ENCODE results near the gene TCP1. TPM values are rescaled to one million over a fixed set of nuclear protein-coding genes. Genes with fewer than 3 reads are reported as not detected.

TCP1 gene
- total and polyA plus RNA-seq, 9 of the 15 experiments (the other 6 are each of a cell fraction or from before 2014, with no cell fraction given): 331 to 801 (median 645) TPM

DNA sequence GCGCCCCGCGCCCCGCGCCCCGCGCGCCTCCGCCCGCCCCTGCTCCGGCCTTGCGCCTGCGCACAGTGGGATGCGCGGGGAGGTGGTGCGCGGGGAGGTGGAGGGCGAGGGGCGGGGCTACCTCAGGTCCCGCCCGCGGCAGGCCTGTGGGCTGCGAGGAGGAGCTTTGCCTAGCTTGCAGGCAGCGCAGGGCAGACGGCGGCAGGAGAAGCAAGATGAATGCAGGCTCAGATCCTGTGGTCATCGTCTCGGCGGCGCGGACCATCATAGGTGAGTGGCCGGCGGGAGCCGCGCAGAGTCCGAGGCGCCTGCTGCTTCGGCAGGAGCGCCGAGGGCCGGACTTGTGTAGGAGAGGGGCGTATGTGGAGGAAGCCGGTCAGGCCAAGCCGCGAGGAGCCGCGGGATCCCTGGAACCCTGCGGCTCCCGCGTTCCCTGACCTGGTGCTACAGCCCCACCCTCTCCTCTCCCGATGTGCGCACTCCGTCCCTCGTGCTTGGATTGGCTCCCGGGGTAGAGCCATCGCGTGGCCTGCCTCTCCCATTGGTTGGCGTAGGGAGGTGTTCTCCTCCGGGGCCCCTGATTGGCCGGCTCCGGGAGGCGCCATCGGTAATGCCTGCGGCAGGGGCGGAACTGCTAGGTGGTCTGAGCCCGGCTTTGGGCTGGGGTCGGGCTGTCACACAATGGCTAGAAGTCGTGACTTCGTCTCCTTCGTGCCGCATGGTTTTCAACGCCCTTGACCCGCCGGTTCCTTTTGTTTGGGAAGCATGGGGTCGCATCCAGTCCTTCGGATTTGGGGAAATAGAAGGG lies 27.3 kb downstream of the TCP1 start, which contains the start of gene ACAT2 (continued):
- TF ChIP-seq SREBF2 (CRISPR knock-in tag; IDR thresholded peaks at IDR 0.05): 0 out of 2 replicates have a peak, but pooled peaks have one; percentile 79
- no peak for TF ChIP-seq YBX1 (IDR thresholded peaks at IDR 0.05)
- peak; percentile 18 to 56 (median 51) for TF ChIP-seq YY1 (IDR thresholded peaks at IDR 0.05; ENCODE audit: borderline replicate concordance in 1 of 3, control insufficient read depth in 1 of 3, extremely low read depth in 1 of 3, insufficient read depth in 3 of 3, insufficient read length in 1 of 3, insufficient replicate concordance in 2 of 3, low read depth in 1 of 3, low read length in 2 of 3)
- TF ChIP-seq POLR2AphosphoS5 (IDR thresholded peaks at IDR 0.05; ENCODE audit: control insufficient read depth, insufficient read depth, low read depth, low read length): peak; percentile 23; the same call in 1 of the 2 replicates
- TF ChIP-seq, protein P1, sequence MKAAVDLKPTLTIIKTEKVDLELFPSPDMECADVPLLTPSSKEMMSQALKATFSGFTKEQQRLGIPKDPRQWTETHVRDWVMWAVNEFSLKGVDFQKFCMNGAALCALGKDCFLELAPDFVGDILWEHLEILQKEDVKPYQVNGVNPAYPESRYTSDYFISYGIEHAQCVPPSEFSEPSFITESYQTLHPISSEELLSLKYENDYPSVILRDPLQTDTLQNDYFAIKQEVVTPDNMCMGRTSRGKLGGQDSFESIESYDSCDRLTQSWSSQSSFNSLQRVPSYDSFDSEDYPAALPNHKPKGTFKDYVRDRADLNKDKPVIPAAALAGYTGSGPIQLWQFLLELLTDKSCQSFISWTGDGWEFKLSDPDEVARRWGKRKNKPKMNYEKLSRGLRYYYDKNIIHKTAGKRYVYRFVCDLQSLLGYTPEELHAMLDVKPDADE (conservative IDR thresholded peaks at IDR 0.05; ENCODE audit: control insufficient read depth, low read depth, low read length): peak; percentile 68
- TF ChIP-seq, protein P2, sequence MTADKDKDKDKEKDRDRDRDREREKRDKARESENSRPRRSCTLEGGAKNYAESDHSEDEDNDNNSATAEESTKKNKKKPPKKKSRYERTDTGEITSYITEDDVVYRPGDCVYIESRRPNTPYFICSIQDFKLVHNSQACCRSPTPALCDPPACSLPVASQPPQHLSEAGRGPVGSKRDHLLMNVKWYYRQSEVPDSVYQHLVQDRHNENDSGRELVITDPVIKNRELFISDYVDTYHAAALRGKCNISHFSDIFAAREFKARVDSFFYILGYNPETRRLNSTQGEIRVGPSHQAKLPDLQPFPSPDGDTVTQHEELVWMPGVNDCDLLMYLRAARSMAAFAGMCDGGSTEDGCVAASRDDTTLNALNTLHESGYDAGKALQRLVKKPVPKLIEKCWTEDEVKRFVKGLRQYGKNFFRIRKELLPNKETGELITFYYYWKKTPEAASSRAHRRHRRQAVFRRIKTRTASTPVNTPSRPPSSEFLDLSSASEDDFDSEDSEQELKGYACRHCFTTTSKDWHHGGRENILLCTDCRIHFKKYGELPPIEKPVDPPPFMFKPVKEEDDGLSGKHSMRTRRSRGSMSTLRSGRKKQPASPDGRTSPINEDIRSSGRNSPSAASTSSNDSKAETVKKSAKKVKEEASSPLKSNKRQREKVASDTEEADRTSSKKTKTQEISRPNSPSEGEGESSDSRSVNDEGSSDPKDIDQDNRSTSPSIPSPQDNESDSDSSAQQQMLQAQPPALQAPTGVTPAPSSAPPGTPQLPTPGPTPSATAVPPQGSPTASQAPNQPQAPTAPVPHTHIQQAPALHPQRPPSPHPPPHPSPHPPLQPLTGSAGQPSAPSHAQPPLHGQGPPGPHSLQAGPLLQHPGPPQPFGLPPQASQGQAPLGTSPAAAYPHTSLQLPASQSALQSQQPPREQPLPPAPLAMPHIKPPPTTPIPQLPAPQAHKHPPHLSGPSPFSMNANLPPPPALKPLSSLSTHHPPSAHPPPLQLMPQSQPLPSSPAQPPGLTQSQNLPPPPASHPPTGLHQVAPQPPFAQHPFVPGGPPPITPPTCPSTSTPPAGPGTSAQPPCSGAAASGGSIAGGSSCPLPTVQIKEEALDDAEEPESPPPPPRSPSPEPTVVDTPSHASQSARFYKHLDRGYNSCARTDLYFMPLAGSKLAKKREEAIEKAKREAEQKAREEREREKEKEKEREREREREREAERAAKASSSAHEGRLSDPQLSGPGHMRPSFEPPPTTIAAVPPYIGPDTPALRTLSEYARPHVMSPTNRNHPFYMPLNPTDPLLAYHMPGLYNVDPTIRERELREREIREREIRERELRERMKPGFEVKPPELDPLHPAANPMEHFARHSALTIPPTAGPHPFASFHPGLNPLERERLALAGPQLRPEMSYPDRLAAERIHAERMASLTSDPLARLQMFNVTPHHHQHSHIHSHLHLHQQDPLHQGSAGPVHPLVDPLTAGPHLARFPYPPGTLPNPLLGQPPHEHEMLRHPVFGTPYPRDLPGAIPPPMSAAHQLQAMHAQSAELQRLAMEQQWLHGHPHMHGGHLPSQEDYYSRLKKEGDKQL (CRISPR knock-in tag; IDR thresholded peaks at IDR 0.05; ENCODE audit: borderline replicate concordance): no peak
- 0 out of 2 replicates have a peak, but pooled peaks have one; percentile 31 for TF ChIP-seq ESRRA (IDR thresholded peaks at IDR 0.05; ENCODE audit: borderline replicate concordance, low read depth)
- 0 out of 2 replicates have a peak, but pooled peaks have one; percentile 1 for TF ChIP-seq JUND (IDR thresholded peaks at IDR 0.05; ENCODE audit: borderline replicate concordance, low read depth, low read length)
- TF ChIP-seq JUND (tag; IDR thresholded peaks at IDR 0.05; ENCODE audit: borderline replicate concordance, low read depth, low read length): peak; percentile 24; the same call in 1 of the 3 replicates
- no peak for TF ChIP-seq NR2C1 (IDR thresholded peaks at IDR 0.05)
- TF ChIP-seq NR2C1 (tag; IDR thresholded peaks at IDR 0.05): no peak
- TF ChIP-seq HNRNPUL1 (IDR thresholded peaks at IDR 0.05; ENCODE audit: low read length): no peak
- no peak for TF ChIP-seq GATAD2A (IDR thresholded peaks at IDR 0.05)
- TF ChIP-seq HDAC8 (tag; IDR thresholded peaks at IDR 0.05): no peak
- TF ChIP-seq POLR2AphosphoS2 (IDR thresholded peaks at IDR 0.05; ENCODE audit: low read length): peak; percentile 35; the same call in 1 of the 2 replicates
- peak; percentile 68 for TF ChIP-seq HMGN3 (IDR thresholded peaks at IDR 0.05; ENCODE audit: borderline replicate concordance, extremely low read depth, insufficient read length, low read depth, low read length)

All from K562 (cell line).